IMR-90 (cell line): Measurements from ENCODE around the gene DYNLT3. TPM values are rescaled to one million over a fixed set of nuclear protein-coding genes. Genes with fewer than 3 reads are reported as not detected.

Source experiments
- ATAC-seq: fragments of 200-7000 bp; cut with Tn5 transposase; 2 replicates; pipeline ENCODE4 v1.9.1; 2020; ENCODE audit warnings: low read depth, mild to moderate bottlenecking, moderate library complexity
- BruUV-seq: library from RNA; stranded (reverse); fragments of 400-500 nt; replicated peaks from 2 replicates; lab custom pipeline; 2021; lab: Mats Ljungman, UMichigan
- CTCF ChIA-PET: fragments of 300-600 bp; formaldehyde crosslinking; extraction: SDS; loops from one replicate; lab custom pipeline; 2021; ENCODE audit warnings: antibody characterized with exemption; lab: Yijun Ruan, JAX
- POLR2A ChIA-PET: fragments of 300-600 bp; sonication (Branson Sonifier 250); formaldehyde crosslinking; loops from one replicate; lab custom pipeline; 2022; ENCODE audit warnings: antibody characterized with exemption; ENCODE audit not compliant: unreplicated experiment; lab: Charles Lee
- DNase-seq: peaks from one replicate; pipeline ENCODE4 v3.0.0; 2013
- H2AFZ ChIP-seq: replicated peaks from 2 replicates; pipeline ENCODE3; 2013; ENCODE audit warnings: low read length, mild to moderate bottlenecking; ENCODE audit not compliant: poor library complexity
- H2AK5ac ChIP-seq: 2 replicates; pipeline ENCODE4 v1.6.1; 2013; ENCODE audit warnings: low read depth, low read length, inconsistent platforms
- H2AK9ac ChIP-seq: replicated peaks from 2 replicates; pipeline ENCODE3; 2013; ENCODE audit warnings: mild to moderate bottlenecking, low read depth, low read length, moderate library complexity; ENCODE audit not compliant: poor library complexity
- H2BK120ac ChIP-seq: 2 replicates; pipeline ENCODE4 v1.6.1; 2013; ENCODE audit warnings: low read depth, low read length, inconsistent platforms
- H2BK15ac ChIP-seq: 3 replicates; pipeline ENCODE4 v1.6.1; 2013; ENCODE audit warnings: low read depth, low read length, inconsistent platforms
- H2BK20ac ChIP-seq: 2 replicates; pipeline ENCODE4 v1.6.1; 2013; ENCODE audit warnings: low read depth, mild to moderate bottlenecking, inconsistent platforms, low read length, moderate library complexity
- H2BK5ac ChIP-seq: 2 replicates; pipeline ENCODE4 v1.6.1; 2013; ENCODE audit warnings: mild to moderate bottlenecking, low read depth, low read length, inconsistent platforms; ENCODE audit not compliant: poor library complexity, severe bottlenecking
- H3K14ac ChIP-seq: replicated peaks from 2 replicates; pipeline ENCODE4 v1.6.1; 2013; ENCODE audit warnings: low read depth, low read length, inconsistent platforms
- H3K18ac ChIP-seq: 2 replicates; pipeline ENCODE4 v1.6.1; 2013; ENCODE audit warnings: low read depth, low read length, control low read depth
- H3K23ac ChIP-seq: 2 replicates; pipeline ENCODE4 v1.6.1; 2013; ENCODE audit warnings: low read depth, low read length, inconsistent platforms
- H3K27ac ChIP-seq: 2 replicates; pipeline ENCODE4 v1.5.1; 2013; ENCODE audit warnings: mild to moderate bottlenecking, control low read depth, low read length; ENCODE audit not compliant: insufficient read depth
- H3K27me3 ChIP-seq: 2 replicates; pipeline ENCODE4 v1.6.1; 2013; ENCODE audit warnings: low read length; ENCODE audit not compliant: control insufficient read depth, insufficient read depth
- H3K36me3 ChIP-seq: 2 replicates; pipeline ENCODE4 v1.6.1; 2013; ENCODE audit warnings: low read length, mixed read lengths; ENCODE audit not compliant: control insufficient read depth, insufficient read depth
- H3K4ac ChIP-seq: 2 replicates; pipeline ENCODE4 v1.6.1; 2013; ENCODE audit warnings: low read depth, low read length, inconsistent platforms
- H3K4me1 ChIP-seq: 2 replicates; pipeline ENCODE4 v1.6.1; 2013; ENCODE audit warnings: low read length, mixed read lengths; ENCODE audit not compliant: control insufficient read depth, insufficient read depth
- H3K4me2 ChIP-seq: 2 replicates; pipeline ENCODE4 v1.6.1; 2013; ENCODE audit warnings: low read depth, mild to moderate bottlenecking, control low read depth, low read length, moderate library complexity
- H3K4me3 ChIP-seq: 2 replicates; pipeline ENCODE4 v1.5.1; 2013; ENCODE audit warnings: low read depth, mild to moderate bottlenecking, control low read depth, low read length, moderate library complexity; ENCODE audit not compliant: insufficient read depth
- H3K56ac ChIP-seq: 2 replicates; pipeline ENCODE4 v1.6.1; 2013; ENCODE audit warnings: low read length, inconsistent platforms; ENCODE audit not compliant: insufficient read depth; ENCODE audit errors: extremely low read depth
- H3K79me1 ChIP-seq, 2 experiments: 2 replicates each; pipeline ENCODE4 v1.6.1; 2013; ENCODE audit warnings: low read length in 2 of 2, inconsistent platforms in 1 of 2, low read depth in 1 of 2
- H3K9ac ChIP-seq: 2 replicates; pipeline ENCODE4 v1.6.1; 2013; ENCODE audit warnings: low read depth, low read length, control low read depth
- H3K9me1 ChIP-seq: 2 replicates; pipeline ENCODE4 v1.6.1; 2013; ENCODE audit warnings: low read length, inconsistent platforms; ENCODE audit not compliant: insufficient read depth
- H3K9me3 ChIP-seq: 2 replicates; pipeline ENCODE4 v1.6.1; 2013; ENCODE audit warnings: low read length; ENCODE audit not compliant: control insufficient read depth, insufficient read depth
- H4K20me1 ChIP-seq: 2 replicates; pipeline ENCODE4 v1.6.1; 2013; ENCODE audit warnings: low read length, inconsistent platforms; ENCODE audit not compliant: insufficient read depth
- H4K5ac ChIP-seq: 2 replicates; pipeline ENCODE4 v1.6.1; 2013; ENCODE audit warnings: mild to moderate bottlenecking, low read depth, low read length, control low read depth
- H4K8ac ChIP-seq, 2 experiments: 2 replicates each; pipeline ENCODE4 v1.6.1; 2013; ENCODE audit warnings: low read depth in 2 of 2, low read length in 2 of 2, control low read depth in 1 of 2, inconsistent platforms in 1 of 2
- H4K91ac ChIP-seq: 2 replicates; pipeline ENCODE4 v1.6.1; 2013; ENCODE audit warnings: low read depth, low read length, inconsistent platforms; ENCODE audit not compliant: insufficient read depth
- BHLHE40 ChIP-seq: fragments of 150-350 bp; IDR thresholded peaks from 2 replicates; pipeline ENCODE4 v1.6.1; 2016; ENCODE audit warnings: mild to moderate bottlenecking, low read depth, low read length
- CEBPB ChIP-seq: IDR thresholded peaks from 2 replicates; pipeline ENCODE4 v1.6.1; 2012; ENCODE audit warnings: low read depth, low read length, improper control_type of control experiment
- CHD1 ChIP-seq: IDR thresholded peaks from 2 replicates; pipeline ENCODE4 v1.6.1; 2012; ENCODE audit warnings: low read depth, low read length, improper control_type of control experiment
- FOS ChIP-seq: fragments of 150-350 bp; IDR thresholded peaks from 2 replicates; pipeline ENCODE4 v1.6.1; 2016; ENCODE audit warnings: low read depth, low read length
- MAFK ChIP-seq: IDR thresholded peaks from 2 replicates; pipeline ENCODE4 v1.6.1; 2012; ENCODE audit warnings: low read depth, low read length, improper control_type of control experiment
- MAZ ChIP-seq: IDR thresholded peaks from 2 replicates; pipeline ENCODE4 v1.6.1; 2012; ENCODE audit warnings: low read depth, mild to moderate bottlenecking, low read length, improper control_type of control experiment, moderate library complexity, borderline replicate concordance
- MXI1 ChIP-seq: IDR thresholded peaks from 2 replicates; pipeline ENCODE4 v1.6.1; 2012; ENCODE audit warnings: low read depth, mild to moderate bottlenecking, low read length, moderate library complexity, borderline replicate concordance
- NFE2L2 ChIP-seq: fragments of 150-350 bp; IDR thresholded peaks from 2 replicates; pipeline ENCODE4 v1.6.1; 2016; ENCODE audit warnings: low read depth, mild to moderate bottlenecking, low read length
- POLR2A ChIP-seq: IDR thresholded peaks from 2 replicates; pipeline ENCODE4 v1.6.1; 2012; ENCODE audit warnings: mild to moderate bottlenecking, low read depth, low read length
- RAD21 ChIP-seq: IDR thresholded peaks from 2 replicates; pipeline ENCODE4 v1.6.1; 2012; ENCODE audit warnings: low read length, improper control_type of control experiment
- RCOR1 ChIP-seq: IDR thresholded peaks from 2 replicates; pipeline ENCODE4 v1.6.1; 2012; ENCODE audit warnings: mild to moderate bottlenecking, low read length, improper control_type of control experiment; ENCODE audit not compliant: insufficient replicate concordance
- RFX5 ChIP-seq: IDR thresholded peaks from 2 replicates; pipeline ENCODE4 v1.8.0; 2012; ENCODE audit warnings: low read depth, mild to moderate bottlenecking, low read length, moderate library complexity
- SMC3 ChIP-seq: fragments of 150-350 bp; IDR thresholded peaks from 2 replicates; pipeline ENCODE4 v1.6.1; 2016; ENCODE audit warnings: low read depth, mild to moderate bottlenecking, antibody characterized with exemption, low read length, moderate library complexity
- dilution Hi-C: fragments of 300-500 bp; cut with HindIII; formaldehyde crosslinking; loops from one replicate; pipeline ENCODE4 v1.14.3; 2018; ENCODE audit warnings: low sequenced_read_pairs; ENCODE audit not compliant: unreplicated experiment
- in situ Hi-C: fragments of 300-500 bp; cut with MboI; formaldehyde crosslinking; loops from 3 replicates; pipeline ENCODE4 v1.14.3; 2019; ENCODE audit warnings: low sequenced_read_pairs, inconsistent platforms, mixed read lengths
- intact Hi-C: fragments of 100-400 bp; cut with micrococcal nuclease; formaldehyde crosslinking; loops from 2 replicates; pipeline ENCODE4 v1.10.0; 2022
- polyA plus RNA-seq, 3 experiments: library from polyadenylated mRNA; depleted of rRNA; stranded (reverse); fragments of >200 nt; gene quantifications; 2 replicates each; pipeline ENCODE4 v1.2.3, GENCODE V29; 2012; ENCODE audit warnings: low replicate concordance in 1 of 3
- total RNA-seq: library from RNA; depleted of rRNA; stranded (reverse); fragments of >200 nt; gene quantifications from 2 replicates; pipeline ENCODE4 v1.2.3, GENCODE V29; 2012
- TF ChIP-seq, protein P1 (sequence below): fragments of 150-350 bp; IDR thresholded peaks from 2 replicates; pipeline ENCODE4 v1.6.1; 2017; ENCODE audit warnings: mild to moderate bottlenecking, antibody characterized with exemption, low read length, low read depth
- TF ChIP-seq, protein P2 (sequence below): conservative IDR thresholded peaks from 2 replicates; pipeline ENCODE4 v1.5.1; 2012; ENCODE audit warnings: mild to moderate bottlenecking, low read depth, low read length, improper control_type of control experiment
- TF ChIP-seq, protein P3 (sequence below): fragments of 150-350 bp; IDR thresholded peaks from 2 replicates; pipeline ENCODE4 v1.6.1; 2016; ENCODE audit warnings: low read depth, mild to moderate bottlenecking, low read length, moderate library complexity, borderline replicate concordance

DYNLT3 gene
- total and polyA plus RNA-seq, 2 of the 4 experiments (the other 2 are of a cell fraction), result 15.7 to 18.8 TPM

DNA sequence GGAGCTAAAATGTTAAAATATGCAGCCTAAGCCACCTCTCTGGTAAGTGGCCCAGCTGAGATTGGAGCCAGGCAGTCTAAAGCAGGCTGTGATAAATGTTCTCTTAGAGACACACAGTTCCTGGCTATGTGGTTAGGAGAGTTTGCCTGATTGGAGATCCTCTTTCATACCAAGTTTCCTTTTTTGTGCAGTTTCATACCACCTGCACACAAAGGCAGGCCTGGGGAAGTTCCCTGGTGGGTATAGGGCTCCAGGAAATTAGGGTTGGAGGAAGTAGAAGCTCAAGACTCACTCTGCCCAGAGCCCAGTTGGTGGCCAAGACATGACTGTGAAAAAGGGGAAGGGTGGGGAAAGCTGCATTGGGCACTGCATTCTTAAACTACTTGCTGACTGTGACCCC lies 50.6 kb downstream of the DYNLT3 start:
- in situ Hi-C loops, result no loop called here
- Histone ChIP-seq H4K91ac (no peak overlapping the region), H2BK15ac (no peak overlapping the region), H4K20me1 (no peaks in the 10 kb centered on the region), H3K56ac (no peak overlapping the region), H3K27ac (no peak overlapping the region), H3K18ac (no peak overlapping the region), H2AFZ (no peak overlapping the region), H3K4me1 (no peaks in the 10 kb centered on the region), H2BK120ac (no peak overlapping the region), H3K79me1 (no peaks in the 10 kb centered on the region), H3K9me1 (no peaks in the 10 kb centered on the region), H3K23ac (no peak overlapping the region), H4K5ac (no peak overlapping the region), H3K9ac (no peak overlapping the region), H2BK20ac (no peak overlapping the region), H3K9me3 (no peaks in the 10 kb centered on the region), H2BK5ac (no peak overlapping the region), H3K4ac (no peak overlapping the region), H4K8ac (no peak overlapping the region), H3K36me3 (no peaks in the 10 kb centered on the region), H3K27me3 (peaks cover 7% of the 10 kb centered on the region; the same call in 1 of the 2 replicates), H2AK5ac (no peak overlapping the region), H3K14ac (no peak overlapping the region), H3K4me2 (no peak overlapping the region), H3K4me3 (no peak overlapping the region), H2AK9ac (no peak overlapping the region)
- ChIA-PET CTCF (no interaction called here), POLR2A (no interaction called here)
- no TSS peak for BruUV-seq
- dilution Hi-C loops, result no loop called here
- ATAC-seq (no peak), DNase-seq (no peak)
- TF ChIP-seq MAFK (no peak), CHD1 (no peak), POLR2A (no peak), FOS (no peak), SMC3 (no peak), MXI1 (no peak), RAD21 (no peak), BHLHE40 (no peak), CEBPB (no peak), NFE2L2 (no peak), MAZ (no peak), RFX5 (no peak), RCOR1 (no peak)
- TF ChIP-seq, protein P1, sequence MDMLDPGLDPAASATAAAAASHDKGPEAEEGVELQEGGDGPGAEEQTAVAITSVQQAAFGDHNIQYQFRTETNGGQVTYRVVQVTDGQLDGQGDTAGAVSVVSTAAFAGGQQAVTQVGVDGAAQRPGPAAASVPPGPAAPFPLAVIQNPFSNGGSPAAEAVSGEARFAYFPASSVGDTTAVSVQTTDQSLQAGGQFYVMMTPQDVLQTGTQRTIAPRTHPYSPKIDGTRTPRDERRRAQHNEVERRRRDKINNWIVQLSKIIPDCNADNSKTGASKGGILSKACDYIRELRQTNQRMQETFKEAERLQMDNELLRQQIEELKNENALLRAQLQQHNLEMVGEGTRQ, result no peak
- TF ChIP-seq, protein P2, sequence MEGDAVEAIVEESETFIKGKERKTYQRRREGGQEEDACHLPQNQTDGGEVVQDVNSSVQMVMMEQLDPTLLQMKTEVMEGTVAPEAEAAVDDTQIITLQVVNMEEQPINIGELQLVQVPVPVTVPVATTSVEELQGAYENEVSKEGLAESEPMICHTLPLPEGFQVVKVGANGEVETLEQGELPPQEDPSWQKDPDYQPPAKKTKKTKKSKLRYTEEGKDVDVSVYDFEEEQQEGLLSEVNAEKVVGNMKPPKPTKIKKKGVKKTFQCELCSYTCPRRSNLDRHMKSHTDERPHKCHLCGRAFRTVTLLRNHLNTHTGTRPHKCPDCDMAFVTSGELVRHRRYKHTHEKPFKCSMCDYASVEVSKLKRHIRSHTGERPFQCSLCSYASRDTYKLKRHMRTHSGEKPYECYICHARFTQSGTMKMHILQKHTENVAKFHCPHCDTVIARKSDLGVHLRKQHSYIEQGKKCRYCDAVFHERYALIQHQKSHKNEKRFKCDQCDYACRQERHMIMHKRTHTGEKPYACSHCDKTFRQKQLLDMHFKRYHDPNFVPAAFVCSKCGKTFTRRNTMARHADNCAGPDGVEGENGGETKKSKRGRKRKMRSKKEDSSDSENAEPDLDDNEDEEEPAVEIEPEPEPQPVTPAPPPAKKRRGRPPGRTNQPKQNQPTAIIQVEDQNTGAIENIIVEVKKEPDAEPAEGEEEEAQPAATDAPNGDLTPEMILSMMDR, result no peak
- TF ChIP-seq, protein P3, sequence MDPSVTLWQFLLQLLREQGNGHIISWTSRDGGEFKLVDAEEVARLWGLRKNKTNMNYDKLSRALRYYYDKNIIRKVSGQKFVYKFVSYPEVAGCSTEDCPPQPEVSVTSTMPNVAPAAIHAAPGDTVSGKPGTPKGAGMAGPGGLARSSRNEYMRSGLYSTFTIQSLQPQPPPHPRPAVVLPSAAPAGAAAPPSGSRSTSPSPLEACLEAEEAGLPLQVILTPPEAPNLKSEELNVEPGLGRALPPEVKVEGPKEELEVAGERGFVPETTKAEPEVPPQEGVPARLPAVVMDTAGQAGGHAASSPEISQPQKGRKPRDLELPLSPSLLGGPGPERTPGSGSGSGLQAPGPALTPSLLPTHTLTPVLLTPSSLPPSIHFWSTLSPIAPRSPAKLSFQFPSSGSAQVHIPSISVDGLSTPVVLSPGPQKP, result no peak
- intact Hi-C loops, result no loop called here
